ENCODE results near the gene PAIP2B. TPM values are rescaled to one million over a fixed set of nuclear protein-coding genes. Genes with fewer than 3 reads are reported as not detected.

Gene PAIP2B
- total RNA-seq, 1 experiment from 2014 or later: 17.7 TPM

GRCh38 chr2:71143782-71144181 lies 83.1 kb downstream of the PAIP2B start:
- Mint-ChIP-seq H3K27me3 (ENCODE audit: low read depth) (no peaks in the 10 kb centered on the region), H3K4me1 (no peaks in the 10 kb centered on the region), H3K9me3 (no peaks in the 10 kb centered on the region), H3K36me3 (ENCODE audit: insufficient read depth in 1 of 3, low read depth in 3 of 3) (peaks cover 33 to 91% (median 89%) of the 10 kb centered on the region in 3 experiments; a peak in 6 of 7 replicates), H3K27ac (no peak overlapping the region), H3K4me3 (no peak overlapping the region)
- no peaks in the 10 kb centered on the region for H4K20me1 ChIP-seq (ENCODE audit: control insufficient read depth, insufficient read depth, insufficient read length)
- no peak overlapping the region for H3K23ac ChIP-seq (ENCODE audit: insufficient read length, low read depth, low read length)
- H3K23me2 ChIP-seq (ENCODE audit: insufficient read length, low read depth, low read length, poor library complexity, severe bottlenecking): no peaks in the 10 kb centered on the region
- H2BK120ac ChIP-seq (ENCODE audit: low read depth, low read length, poor library complexity, severe bottlenecking): no peak overlapping the region
- H3K27ac ChIP-seq (ENCODE audit: insufficient read length, low read depth, low read length): no peak overlapping the region
- no peak overlapping the region for H2AK5ac ChIP-seq (ENCODE audit: insufficient read length, low read length)
- H3K79me1 ChIP-seq (ENCODE audit: insufficient read depth, low read depth, low read length, poor library complexity, severe bottlenecking): no peaks in the 10 kb centered on the region
- no peak overlapping the region for H3K18ac ChIP-seq (ENCODE audit: insufficient read length, low read depth, low read length)
- H4K91ac ChIP-seq (ENCODE audit: insufficient read length, low read depth, low read length): no peak overlapping the region
- no peak overlapping the region for H2BK12ac ChIP-seq (ENCODE audit: insufficient read length, low read depth, low read length)
- H3K79me2 ChIP-seq (ENCODE audit: insufficient read depth, low read length): no peaks in the 10 kb centered on the region
- no peak overlapping the region for H2BK15ac ChIP-seq (ENCODE audit: low read depth, low read length)
- H3K4me2 ChIP-seq (ENCODE audit: insufficient read depth, insufficient read length, low read length): no peak overlapping the region
- no peak overlapping the region for H2BK20ac ChIP-seq (ENCODE audit: low read depth, low read length, poor library complexity, severe bottlenecking)
- H3K4ac ChIP-seq (ENCODE audit: low read depth, low read length): no peak overlapping the region
- no peak overlapping the region for H3T11ph ChIP-seq (ENCODE audit: low read length)
- H3K14ac ChIP-seq (ENCODE audit: insufficient read depth, low read length): no peak overlapping the region
- no peak for DNase-seq
- no peak overlapping the region for H2BK5ac ChIP-seq (ENCODE audit: insufficient read length, low read length)
- H3K27me3 ChIP-seq (ENCODE audit: insufficient read depth, low read length): no peaks in the 10 kb centered on the region
- H3K9me3 ChIP-seq (ENCODE audit: control insufficient read depth, low read depth, low read length): no peaks in the 10 kb centered on the region
- no peak overlapping the region for H3K9ac ChIP-seq (ENCODE audit: extremely low read depth, insufficient read length, low read length)
- no peak overlapping the region for H4K8ac ChIP-seq (replicated peaks; ENCODE audit: insufficient read length, low read depth, low read length)
- H2AFZ ChIP-seq (ENCODE audit: low read length): no peak overlapping the region
- WGBS (ENCODE audit: extremely low coverage, insufficient read length, low lambda C conversion rate): no CpG with 5 or more reads among the region's 3 CpGs
- H4K5ac ChIP-seq (ENCODE audit: insufficient read length, low read depth, low read length): no peak overlapping the region
- H3K4me1 ChIP-seq (ENCODE audit: insufficient read depth, low read length): no peaks in the 10 kb centered on the region
- H3K56ac ChIP-seq (ENCODE audit: insufficient read length, low read depth, low read length): no peak overlapping the region
- no peak for TF ChIP-seq CTCF (conservative IDR thresholded peaks at IDR 0.05)
